GM19397 (cell line): Measurements from ENCODE around the gene OR6S1.

Source experiments
- ATAC-seq: cut with Tn5 transposase; IDR thresholded peaks from one replicate; pipeline ENCODE4 v1.9.1; 2021; ENCODE audit warnings: mild to moderate bottlenecking, moderate library complexity; ENCODE audit not compliant: unreplicated experiment

The OR6S1 gene

GRCh38 chr14:20641591-20641990 lies at the start of gene OR6S1:
OR6S1 (minus strand) TSS chr14:20641691; CDS start chr14:20641691, 0 bp downstream.
- ATAC-seq: no peak

- ATAC-seq: no peak
Measured at GRCh38 chr14:20690848-20691640, 49.6 kb upstream of the OR6S1 start.

GRCh38 chr14:20688167-20688839 lies 46.8 kb upstream of the OR6S1 start, which contains the start of gene ANG:
ANG (plus strand) TSS chr14:20688764; CDS start chr14:20693565, 4,801 bp downstream.
- no peak for ATAC-seq

GRCh38 chr14:20687362-20688166 lies 46.1 kb upstream of the OR6S1 start:
- ATAC-seq: no peak

- no peak for ATAC-seq
Measured at GRCh38 chr14:20686386-20687143, 45.1 kb upstream of the OR6S1 start.

- ATAC-seq: no peak
Measured at GRCh38 chr14:20684662-20685456, 43.4 kb upstream of the OR6S1 start.

GRCh38 chr14:20683891-20684661 lies 42.6 kb upstream of the OR6S1 start, which contains the start of gene RNASE4:
RNASE4 (plus strand) TSS chr14:20684560; CDS start chr14:20699372, 14,812 bp downstream.
- peak; percentile 21 for ATAC-seq

GRCh38 chr14:20683125-20683890 lies 41.8 kb upstream of the OR6S1 start:
- peak; percentile 26 for ATAC-seq

GRCh38 chr14:20682435-20683124 lies 41.1 kb upstream of the OR6S1 start:
- peak; percentile 47 for ATAC-seq

GRCh38 chr14:20682127-20682434 lies 40.6 kb upstream of the OR6S1 start:
- no peak for ATAC-seq

- peak; percentile 27 for ATAC-seq
Measured at GRCh38 chr14:20681348-20682126, 40.0 kb upstream of the OR6S1 start.

- peak; percentile 37 for ATAC-seq
Measured at GRCh38 chr14:20680843-20681347, 39.4 kb upstream of the OR6S1 start.

- no peak for ATAC-seq
Measured at GRCh38 chr14:20680363-20680762, 38.9 kb upstream of the OR6S1 start.

GRCh38 chr14:20679907-20680306 lies 38.4 kb upstream of the OR6S1 start:
- ATAC-seq: no peak

GRCh38 chr14:20676072-20676471 lies 34.6 kb upstream of the OR6S1 start:
- ATAC-seq: no peak

- no peak for ATAC-seq
Measured at GRCh38 chr14:20675669-20676068, 34.2 kb upstream of the OR6S1 start.
